Vagina (tissue), 2 donors: ENCODE data around the gene AP4S1. TPM values are rescaled to one million over a fixed set of nuclear protein-coding genes. Genes with fewer than 3 reads are reported as not detected.
"Not testable (repeated sequence)": the region's sequence is repeated elsewhere in the genome, so short reads cannot be mapped to it uniquely, and the experiment has no call there.

Experiments
- DNase-seq, 2 donors: peaks; one replicate each; pipeline ENCODE4 v3.0.0-alpha.2; 2017; ENCODE audit errors: extremely low spot score in 2 of 2
- H3K27ac ChIP-seq: fragments of 200-600 bp; sonication (generic); one replicate; pipeline ENCODE4 v1.5.1; 2019
- H3K27me3 ChIP-seq: fragments of 200-600 bp; sonication (generic); one replicate; pipeline ENCODE4 v1.5.1; 2019
- H3K36me3 ChIP-seq, 2 donors: fragments of 200-600 bp; sonication (generic); one replicate each; pipeline ENCODE4 v1.5.1; 2017 to 2019
- H3K4me1 ChIP-seq: fragments of 200-600 bp; sonication (generic); one replicate; pipeline ENCODE4 v1.5.1; 2019
- H3K4me3 ChIP-seq, 2 donors: fragments of 200-600 bp; sonication (generic); 1 replicate in 1 of 2; 2 replicates in 1 of 2; pipeline ENCODE4 v1.5.1; 2016 to 2019
- H3K9me3 ChIP-seq: fragments of 200-600 bp; sonication (generic); one replicate; pipeline ENCODE4 v1.5.1; 2019
- POLR2A ChIP-seq, 2 donors: fragments of 450-650 bp; IDR thresholded peaks; one replicate each; pipeline ENCODE4 v1.6.1; 2017; ENCODE audit warnings: antibody characterized with exemption in 2 of 2, mild to moderate bottlenecking in 2 of 2, moderate library complexity in 2 of 2
- POLR2AphosphoS5 ChIP-seq, 2 donors: sonication (generic); formaldehyde crosslinking; IDR thresholded peaks; one replicate each; pipeline ENCODE4 v1.9.0; 2017; ENCODE audit warnings: antibody characterized with exemption in 2 of 2, mild to moderate bottlenecking in 2 of 2, low read depth in 1 of 2; ENCODE audit not compliant: insufficient read depth in 1 of 2
- intact Hi-C: fragments of 100-400 bp; cut with DNase I; formaldehyde crosslinking; loops from one replicate; pipeline ENCODE4 v1.15.1; 2023
- total RNA-seq: library from RNA; depleted of rRNA; stranded (reverse); fragments of >200 nt; gene quantifications from one replicate; pipeline ENCODE4 v1.2.3, GENCODE V29; 2016
- TF ChIP-seq, protein P1 (sequence below), 3 experiments: fragments of 450-650 bp in 2 of 3; fragments of 200-600 bp in 1 of 3; sonication (generic) in 1 of 3; IDR thresholded peaks; one replicate each; pipeline ENCODE4 v1.5.1; 2017 to 2019; ENCODE audit warnings: antibody characterized with exemption in 3 of 3, mild to moderate bottlenecking in 2 of 3, moderate library complexity in 2 of 3

AP4S1 gene
- total RNA-seq, 1 donor from 2014 or later = 3.4 TPM

DNA sequence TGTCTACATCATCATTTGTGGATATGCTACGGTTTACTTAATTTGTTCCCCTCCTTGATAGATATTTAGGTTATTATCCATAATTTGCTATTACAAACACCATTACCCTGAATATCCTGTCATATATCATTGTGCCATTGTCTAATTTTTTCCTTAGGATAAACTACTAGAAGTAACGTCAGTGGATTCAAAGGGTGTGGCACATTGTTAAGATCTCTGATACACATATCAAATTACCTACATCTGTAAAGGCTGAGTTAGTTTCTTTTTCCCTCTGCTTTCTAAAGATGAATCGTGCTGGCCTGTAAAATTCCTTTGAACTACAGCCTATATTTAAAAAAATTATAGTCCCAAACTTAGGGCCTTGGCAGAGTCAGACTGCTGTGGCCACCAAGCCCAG, 54.6 kb downstream of the AP4S1 start:
- intact Hi-C loops = loop anchor here (10.0 kb wide), 1 partner anchor 95 kb away; no protein-coding TSS in a partner anchor
- no peak for TF ChIP-seq POLR2AphosphoS5 (IDR thresholded peaks at IDR 0.05; ENCODE audit: insufficient read depth in 1 of 2, low read depth in 1 of 2)
- TF ChIP-seq, protein P1, sequence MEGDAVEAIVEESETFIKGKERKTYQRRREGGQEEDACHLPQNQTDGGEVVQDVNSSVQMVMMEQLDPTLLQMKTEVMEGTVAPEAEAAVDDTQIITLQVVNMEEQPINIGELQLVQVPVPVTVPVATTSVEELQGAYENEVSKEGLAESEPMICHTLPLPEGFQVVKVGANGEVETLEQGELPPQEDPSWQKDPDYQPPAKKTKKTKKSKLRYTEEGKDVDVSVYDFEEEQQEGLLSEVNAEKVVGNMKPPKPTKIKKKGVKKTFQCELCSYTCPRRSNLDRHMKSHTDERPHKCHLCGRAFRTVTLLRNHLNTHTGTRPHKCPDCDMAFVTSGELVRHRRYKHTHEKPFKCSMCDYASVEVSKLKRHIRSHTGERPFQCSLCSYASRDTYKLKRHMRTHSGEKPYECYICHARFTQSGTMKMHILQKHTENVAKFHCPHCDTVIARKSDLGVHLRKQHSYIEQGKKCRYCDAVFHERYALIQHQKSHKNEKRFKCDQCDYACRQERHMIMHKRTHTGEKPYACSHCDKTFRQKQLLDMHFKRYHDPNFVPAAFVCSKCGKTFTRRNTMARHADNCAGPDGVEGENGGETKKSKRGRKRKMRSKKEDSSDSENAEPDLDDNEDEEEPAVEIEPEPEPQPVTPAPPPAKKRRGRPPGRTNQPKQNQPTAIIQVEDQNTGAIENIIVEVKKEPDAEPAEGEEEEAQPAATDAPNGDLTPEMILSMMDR (IDR thresholded peaks at IDR 0.05) = no peak
- TF ChIP-seq POLR2A (IDR thresholded peaks at IDR 0.05) = no peak
- H3K4me1 ChIP-seq = no peaks in the 10 kb centered on the region
- no peaks in the 10 kb centered on the region for H3K27me3 ChIP-seq
- H3K4me3 ChIP-seq = no peak overlapping the region
- no peaks in the 10 kb centered on the region for H3K36me3 ChIP-seq
- no peak overlapping the region for H3K27ac ChIP-seq
- DNase-seq = no peak
- H3K9me3 ChIP-seq = no peaks in the 10 kb centered on the region

DNA sequence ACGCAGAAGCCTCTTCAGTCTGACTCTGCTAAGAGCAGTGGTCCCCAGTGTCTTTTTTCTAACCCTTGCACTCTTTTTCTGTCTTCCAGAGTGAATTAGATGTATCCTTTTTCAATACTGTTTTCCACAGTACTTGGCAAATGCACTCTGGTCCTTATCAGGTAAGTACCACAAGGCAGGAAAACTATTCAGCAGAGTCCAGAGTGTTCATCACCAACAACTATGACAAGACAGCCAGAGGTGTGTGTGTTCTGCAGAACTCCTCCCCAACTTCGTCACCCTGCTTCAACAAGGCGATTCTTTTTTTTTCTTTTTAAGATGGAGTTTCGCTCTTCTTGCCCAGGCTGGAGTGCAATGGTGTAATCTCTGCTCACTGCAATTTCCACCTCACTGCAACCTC, 55.0 kb downstream of the AP4S1 start:
- intact Hi-C loops = loop anchor here (10.0 kb wide), 1 partner anchor 96 kb away; no protein-coding TSS in a partner anchor
- no peak for TF ChIP-seq POLR2A (IDR thresholded peaks at IDR 0.05)
- TF ChIP-seq POLR2AphosphoS5 (IDR thresholded peaks at IDR 0.05; ENCODE audit: insufficient read depth in 1 of 2, low read depth in 1 of 2) = no peak
- TF ChIP-seq, protein P1 (IDR thresholded peaks at IDR 0.05) = no peak

DNA sequence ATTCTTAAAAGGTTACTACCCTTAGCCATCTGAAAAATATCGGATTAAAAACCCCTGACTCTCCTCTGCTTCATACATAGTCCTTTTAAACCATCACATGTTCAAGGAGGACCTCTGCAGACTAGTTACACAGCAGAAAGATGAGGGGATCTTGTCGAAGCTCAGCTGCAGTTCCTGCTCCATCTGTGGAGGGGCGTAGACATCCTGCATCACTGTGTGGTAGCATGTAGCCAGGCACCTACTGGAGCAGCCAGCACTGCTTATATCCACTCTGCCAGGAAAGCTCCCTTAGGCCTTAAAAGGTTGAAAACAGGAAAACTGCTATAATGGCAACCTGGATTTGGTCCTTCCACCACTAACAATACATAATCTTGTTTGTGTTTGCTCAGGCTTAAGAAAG, 58.3 kb downstream of the AP4S1 start:
- no peak for DNase-seq
- intact Hi-C loops = loop anchor here (10.0 kb wide), 1 partner anchor 99 kb away; no protein-coding TSS in a partner anchor
- H3K27me3 ChIP-seq = no peaks in the 10 kb centered on the region
- H3K36me3 ChIP-seq = no peaks in the 10 kb centered on the region
- H3K4me1 ChIP-seq = no peaks in the 10 kb centered on the region
- H3K9me3 ChIP-seq = no peaks in the 10 kb centered on the region
- no peak overlapping the region for H3K4me3 ChIP-seq
- TF ChIP-seq, protein P1 (IDR thresholded peaks at IDR 0.05) = no peak
- TF ChIP-seq POLR2A (IDR thresholded peaks at IDR 0.05) (no peak), POLR2AphosphoS5 (IDR thresholded peaks at IDR 0.05; ENCODE audit: insufficient read depth in 1 of 2, low read depth in 1 of 2) (no peak)
- H3K27ac ChIP-seq = no peak overlapping the region

More for the DNA sequence above, 55.0 kb downstream of the AP4S1 start:
- Histone ChIP-seq H3K4me3 (no peak overlapping the region), H3K27ac (no peak overlapping the region), H3K4me1 (no peaks in the 10 kb centered on the region), H3K36me3 (no peaks in the 10 kb centered on the region), H3K9me3 (no peaks in the 10 kb centered on the region), H3K27me3 (no peaks in the 10 kb centered on the region)
- DNase-seq = no peak

DNA sequence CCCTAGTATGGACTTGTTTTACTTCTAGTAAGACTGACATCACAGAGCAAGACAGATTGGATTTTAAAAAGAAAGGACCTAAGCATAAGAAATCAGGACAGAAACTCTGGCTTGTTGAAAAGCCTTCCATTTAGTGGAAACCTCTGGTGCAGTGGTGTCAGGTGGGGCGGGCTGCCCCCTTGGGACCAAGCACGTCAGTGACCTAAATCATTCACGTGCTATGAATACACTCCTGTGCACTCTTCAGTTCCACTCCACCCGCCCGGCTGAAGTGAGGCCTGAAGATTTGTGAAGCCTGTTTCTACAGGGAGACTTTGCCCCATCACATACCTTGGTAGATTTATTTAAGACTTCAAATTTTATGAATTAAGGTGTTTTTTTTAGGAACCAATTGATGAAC, 58.9 kb downstream of the AP4S1 start:
- no peak overlapping the region for H3K4me3 ChIP-seq
- DNase-seq = no peak
- intact Hi-C loops = loop anchor here (10.0 kb wide), 1 partner anchor 100 kb away; no protein-coding TSS in a partner anchor
- H3K36me3 ChIP-seq = no peaks in the 10 kb centered on the region
- H3K9me3 ChIP-seq = no peaks in the 10 kb centered on the region
- peaks cover 1% of the 10 kb centered on the region for H3K4me1 ChIP-seq
- H3K27me3 ChIP-seq = no peaks in the 10 kb centered on the region
- TF ChIP-seq POLR2A (IDR thresholded peaks at IDR 0.05) = no peak
- no peak for TF ChIP-seq POLR2AphosphoS5 (IDR thresholded peaks at IDR 0.05; ENCODE audit: insufficient read depth in 1 of 2, low read depth in 1 of 2)
- TF ChIP-seq, protein P1 (IDR thresholded peaks at IDR 0.05) = no peak
- no peak overlapping the region for H3K27ac ChIP-seq

DNA sequence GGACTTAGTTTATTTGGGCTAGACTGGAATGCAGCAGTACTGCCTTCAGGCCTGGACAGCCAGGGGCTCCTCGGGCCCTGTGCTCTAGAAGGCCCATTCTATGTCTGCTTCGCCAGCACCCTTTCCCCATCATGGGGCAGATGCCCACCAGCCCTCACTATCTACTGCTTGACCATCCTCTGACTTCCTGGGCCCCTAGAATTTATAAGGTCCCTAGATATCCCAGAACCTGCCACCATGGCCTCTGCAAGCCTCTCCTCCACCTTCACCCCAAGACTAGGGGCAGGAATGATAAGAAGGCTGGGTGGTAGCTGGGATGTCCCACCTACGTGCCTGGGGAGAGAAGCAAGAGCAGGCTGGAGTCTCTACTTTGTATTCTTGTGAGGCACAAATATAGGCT, 59.6 kb downstream of the AP4S1 start:
- intact Hi-C loops = loop anchor here (10.0 kb wide), 1 partner anchor 100 kb away; no protein-coding TSS in a partner anchor
- Histone ChIP-seq H3K4me3 (no peak overlapping the region), H3K36me3 (no peaks in the 10 kb centered on the region), H3K27me3 (no peaks in the 10 kb centered on the region), H3K27ac (no peak overlapping the region), H3K9me3 (no peaks in the 10 kb centered on the region), H3K4me1 (peaks cover 7% of the 10 kb centered on the region)
- no peak for DNase-seq
- TF ChIP-seq, protein P1 (IDR thresholded peaks at IDR 0.05) = no peak
- no peak for TF ChIP-seq POLR2A (IDR thresholded peaks at IDR 0.05)
- TF ChIP-seq POLR2AphosphoS5 (IDR thresholded peaks at IDR 0.05; ENCODE audit: insufficient read depth in 1 of 2, low read depth in 1 of 2) = no peak

DNA sequence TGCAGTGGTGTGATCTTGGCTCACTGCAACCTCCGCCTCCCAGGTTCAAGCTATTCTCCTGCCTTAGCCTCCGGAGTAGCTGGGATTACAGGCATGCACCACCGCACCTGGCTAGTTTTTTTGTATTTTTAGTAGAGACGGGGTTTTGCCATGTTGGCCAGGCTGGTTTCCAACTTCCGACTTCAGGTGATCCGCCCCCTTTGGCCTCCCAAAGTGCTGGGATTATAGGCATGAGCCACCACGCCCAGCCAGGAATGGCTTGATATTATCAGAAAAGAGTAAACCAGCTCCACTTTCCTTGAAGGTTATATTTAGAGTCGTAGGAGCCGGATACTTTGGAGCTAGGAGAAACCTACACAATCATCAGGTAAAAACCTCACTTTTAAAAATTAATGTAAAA, 61.0 kb downstream of the AP4S1 start:
- not testable (repeated sequence) for H3K36me3 ChIP-seq, H3K27ac ChIP-seq, H3K9me3 ChIP-seq, H3K4me3 ChIP-seq, H3K27me3 ChIP-seq, DNase-seq
- intact Hi-C loops = loop anchor here (10.0 kb wide), 1 partner anchor 102 kb away; no protein-coding TSS in a partner anchor
- peaks cover 20% of the 10 kb centered on the region for H3K4me1 ChIP-seq
